Suprapubic skin (tissue), 3 donors: Measurements from ENCODE around the gene PRKAG2.

ENCODE experiments used
- POLR2AphosphoS5 ChIP-seq, 3 donors: sonication (generic); formaldehyde crosslinking; IDR thresholded peaks; one replicate each; pipeline ENCODE4 v1.6.1; 2017; ENCODE audit warnings: antibody characterized with exemption in 3 of 3
- TF ChIP-seq, protein P1 (sequence below), 2 donors: fragments of 200-600 bp in 1 of 2; fragments of 450-650 bp in 1 of 2; sonication (generic) in 1 of 2; IDR thresholded peaks; one replicate each; pipeline ENCODE4 v1.5.1; 2016 to 2019; ENCODE audit warnings: antibody characterized with exemption in 2 of 2, mild to moderate bottlenecking in 1 of 2, moderate library complexity in 1 of 2

- TF ChIP-seq, protein P1, sequence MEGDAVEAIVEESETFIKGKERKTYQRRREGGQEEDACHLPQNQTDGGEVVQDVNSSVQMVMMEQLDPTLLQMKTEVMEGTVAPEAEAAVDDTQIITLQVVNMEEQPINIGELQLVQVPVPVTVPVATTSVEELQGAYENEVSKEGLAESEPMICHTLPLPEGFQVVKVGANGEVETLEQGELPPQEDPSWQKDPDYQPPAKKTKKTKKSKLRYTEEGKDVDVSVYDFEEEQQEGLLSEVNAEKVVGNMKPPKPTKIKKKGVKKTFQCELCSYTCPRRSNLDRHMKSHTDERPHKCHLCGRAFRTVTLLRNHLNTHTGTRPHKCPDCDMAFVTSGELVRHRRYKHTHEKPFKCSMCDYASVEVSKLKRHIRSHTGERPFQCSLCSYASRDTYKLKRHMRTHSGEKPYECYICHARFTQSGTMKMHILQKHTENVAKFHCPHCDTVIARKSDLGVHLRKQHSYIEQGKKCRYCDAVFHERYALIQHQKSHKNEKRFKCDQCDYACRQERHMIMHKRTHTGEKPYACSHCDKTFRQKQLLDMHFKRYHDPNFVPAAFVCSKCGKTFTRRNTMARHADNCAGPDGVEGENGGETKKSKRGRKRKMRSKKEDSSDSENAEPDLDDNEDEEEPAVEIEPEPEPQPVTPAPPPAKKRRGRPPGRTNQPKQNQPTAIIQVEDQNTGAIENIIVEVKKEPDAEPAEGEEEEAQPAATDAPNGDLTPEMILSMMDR (IDR thresholded peaks at IDR 0.05), result no peak
- TF ChIP-seq POLR2AphosphoS5 (IDR thresholded peaks at IDR 0.05), result no peak
Observed at GRCh38 chr7:151720280-151720679, 156.6 kb downstream of the PRKAG2 start.
